Ishikawa (cell line): ENCODE measurements around the gene RPL23.
A peak's percentile ranks its signal among the peaks of the same experiment; 100 is the strongest.

Experiments
- CEBPB ChIP-seq: IDR thresholded peaks from 2 replicates; pipeline ENCODE4 v1.6.1; 2012
- CREB1 ChIP-seq: IDR thresholded peaks from 2 replicates; pipeline ENCODE4 v1.6.1; 2012; ENCODE audit warnings: low read depth
- EGR1 ChIP-seq: IDR thresholded peaks from 2 replicates; pipeline ENCODE4 v1.6.1; 2012
- EP300 ChIP-seq: IDR thresholded peaks from 2 replicates; pipeline ENCODE4 v1.6.1; 2012; ENCODE audit warnings: borderline replicate concordance
- FOXM1 ChIP-seq: IDR thresholded peaks from 2 replicates; pipeline ENCODE4 v1.6.1; 2012; ENCODE audit warnings: low read depth, borderline replicate concordance
- MAX ChIP-seq: IDR thresholded peaks from 2 replicates; pipeline ENCODE4 v1.6.1; 2012
- NFIC ChIP-seq: IDR thresholded peaks from 2 replicates; pipeline ENCODE4 v1.6.1; 2012
- RAD21 ChIP-seq: IDR thresholded peaks from 2 replicates; pipeline ENCODE4 v1.6.1; 2012; ENCODE audit warnings: low read depth
- REST ChIP-seq: IDR thresholded peaks from 2 replicates; pipeline ENCODE4 v1.6.1; 2012; ENCODE audit warnings: low read depth, mild to moderate bottlenecking
- TAF1 ChIP-seq: IDR thresholded peaks from 2 replicates; pipeline ENCODE4 v1.6.1; 2012; ENCODE audit warnings: low read depth, mild to moderate bottlenecking
- TCF12 ChIP-seq: IDR thresholded peaks from 2 replicates; pipeline ENCODE4 v1.6.1; 2012; ENCODE audit warnings: low read depth
- TEAD4 ChIP-seq: IDR thresholded peaks from 2 replicates; pipeline ENCODE4 v1.6.1; 2012
- USF1 ChIP-seq: IDR thresholded peaks from 2 replicates; pipeline ENCODE4 v1.6.1; 2012
- YY1 ChIP-seq: IDR thresholded peaks from 2 replicates; pipeline ENCODE4 v1.6.1; 2012; ENCODE audit warnings: low read depth
- ZBTB7A ChIP-seq: IDR thresholded peaks from 2 replicates; pipeline ENCODE4 v1.6.1; 2012; ENCODE audit warnings: low read depth

Gene RPL23

GRCh38 chr17:38883592-38884526, 30.3 kb upstream of the RPL23 start:
- no peak for TF ChIP-seq TAF1
- no peak for TF ChIP-seq EGR1
- no peak for TF ChIP-seq NFIC
- TF ChIP-seq TEAD4: no peak
- no peak for TF ChIP-seq CEBPB
- no peak for TF ChIP-seq TCF12
- TF ChIP-seq CREB1: no peak
- TF ChIP-seq USF1: no peak
- TF ChIP-seq RAD21: no peak

GRCh38 chr17:38882870-38883269, 29.3 kb upstream of the RPL23 start:
- TF ChIP-seq TCF12 (no peak), USF1 (no peak), ZBTB7A (no peak), RAD21 (no peak), TAF1 (no peak)

- TF ChIP-seq USF1: peak; percentile 92
- no peak for TF ChIP-seq FOXM1
- no peak for TF ChIP-seq CREB1
- TF ChIP-seq MAX: peak; percentile 46; the same call in 1 of the 2 replicates
- peak; percentile 91 for TF ChIP-seq NFIC
These were observed 28.2 kb upstream of the RPL23 start for GRCh38 chr17:38881600-38882191.

- TF ChIP-seq FOXM1 (no peak), ZBTB7A (no peak; the same call in none of the 2 replicates), YY1 (no peak), MAX (peak; percentile 66), RAD21 (peak; percentile 17; the same call in 1 of the 2 replicates), CEBPB (no peak), USF1 (no peak), TEAD4 (peak; percentile 98), TCF12 (peak; percentile 80), EP300 (peak; percentile 77; the same call in 1 of the 2 replicates), REST (no peak), CREB1 (no peak), NFIC (peak; percentile 69), TAF1 (no peak), EGR1 (0 out of 2 replicates have a peak, but pooled peaks have one; percentile 16)
These were observed 26.6 kb upstream of the RPL23 start for GRCh38 chr17:38879878-38880665.

GRCh38 chr17:38877130-38877851, 23.8 kb upstream of the RPL23 start:
- TF ChIP-seq TCF12: no peak
- no peak for TF ChIP-seq RAD21
